ENCODE measurements around the gene CNBD2.
"Not testable (repeated sequence)": the region's sequence is repeated elsewhere in the genome, so short reads cannot be mapped to it uniquely, and the experiment has no call there.

CNBD2 gene

DNA sequence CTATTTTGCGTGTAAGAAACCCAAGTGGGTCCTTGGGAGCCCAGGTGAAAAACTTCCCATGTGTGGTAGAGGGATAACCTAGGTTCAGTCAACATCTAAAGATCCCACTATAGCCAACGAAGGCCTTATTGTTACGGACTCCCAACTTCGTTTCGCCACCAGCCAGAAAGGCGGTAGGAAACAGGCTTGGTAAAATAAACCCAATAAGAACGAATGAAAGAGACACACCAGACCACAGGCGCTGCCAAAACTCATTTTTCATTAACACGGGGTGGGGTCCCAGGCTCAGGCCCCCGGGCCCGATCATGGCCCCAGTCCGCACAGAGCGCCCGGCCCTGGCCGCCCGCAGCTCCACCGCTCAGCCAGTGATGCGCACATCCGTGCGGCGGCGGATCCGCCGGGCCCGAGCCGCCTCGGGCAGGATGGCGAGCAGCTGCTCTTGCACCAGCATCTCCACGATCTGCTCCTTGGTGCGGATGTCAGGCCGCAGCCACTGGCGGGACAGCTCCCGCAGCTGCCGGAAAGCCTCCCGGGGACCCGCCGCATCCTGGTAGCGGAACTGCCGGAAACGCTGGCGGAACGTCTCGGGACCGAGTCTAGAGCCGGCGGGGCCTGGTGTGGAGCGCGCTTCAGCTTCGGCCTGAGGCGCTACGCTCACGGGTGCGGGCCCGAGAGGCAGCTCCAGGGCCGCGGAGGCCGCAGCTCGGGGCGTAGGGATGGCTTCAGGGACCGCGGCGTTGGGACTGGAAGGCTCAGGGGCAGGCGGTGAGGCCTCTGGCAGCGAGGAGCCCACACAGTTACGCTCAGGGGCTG lies 14.8 kb upstream of the CNBD2 start:
- no peak for DNase-seq (ENCODE audit: low read depth, low spot score)
- TF ChIP-seq, protein P1, sequence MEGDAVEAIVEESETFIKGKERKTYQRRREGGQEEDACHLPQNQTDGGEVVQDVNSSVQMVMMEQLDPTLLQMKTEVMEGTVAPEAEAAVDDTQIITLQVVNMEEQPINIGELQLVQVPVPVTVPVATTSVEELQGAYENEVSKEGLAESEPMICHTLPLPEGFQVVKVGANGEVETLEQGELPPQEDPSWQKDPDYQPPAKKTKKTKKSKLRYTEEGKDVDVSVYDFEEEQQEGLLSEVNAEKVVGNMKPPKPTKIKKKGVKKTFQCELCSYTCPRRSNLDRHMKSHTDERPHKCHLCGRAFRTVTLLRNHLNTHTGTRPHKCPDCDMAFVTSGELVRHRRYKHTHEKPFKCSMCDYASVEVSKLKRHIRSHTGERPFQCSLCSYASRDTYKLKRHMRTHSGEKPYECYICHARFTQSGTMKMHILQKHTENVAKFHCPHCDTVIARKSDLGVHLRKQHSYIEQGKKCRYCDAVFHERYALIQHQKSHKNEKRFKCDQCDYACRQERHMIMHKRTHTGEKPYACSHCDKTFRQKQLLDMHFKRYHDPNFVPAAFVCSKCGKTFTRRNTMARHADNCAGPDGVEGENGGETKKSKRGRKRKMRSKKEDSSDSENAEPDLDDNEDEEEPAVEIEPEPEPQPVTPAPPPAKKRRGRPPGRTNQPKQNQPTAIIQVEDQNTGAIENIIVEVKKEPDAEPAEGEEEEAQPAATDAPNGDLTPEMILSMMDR (IDR thresholded peaks at IDR 0.05; ENCODE audit: insufficient read depth, low read length, missing control alignments) = no peak
- POLR2A ChIA-PET = interaction anchor here (0.8 to 2.6 kb wide), 11 partner anchors 8 to 436 kb away, joined by 3 to 22 read pairs (median 4); partner anchors contain the start of genes CNBD2, PHF20 and RBM39
- H3K4me3 ChIP-seq (ENCODE audit: low read depth, low read length) = peak overlapping the region; percentile 95
- CTCF ChIA-PET = interaction anchor here (0.7 to 6.8 kb wide), 54 partner anchors 11 to 490 kb away, joined by 3 to 148 read pairs (median 5); partner anchors contain the start of genes CNBD2 and RBM39

DNA sequence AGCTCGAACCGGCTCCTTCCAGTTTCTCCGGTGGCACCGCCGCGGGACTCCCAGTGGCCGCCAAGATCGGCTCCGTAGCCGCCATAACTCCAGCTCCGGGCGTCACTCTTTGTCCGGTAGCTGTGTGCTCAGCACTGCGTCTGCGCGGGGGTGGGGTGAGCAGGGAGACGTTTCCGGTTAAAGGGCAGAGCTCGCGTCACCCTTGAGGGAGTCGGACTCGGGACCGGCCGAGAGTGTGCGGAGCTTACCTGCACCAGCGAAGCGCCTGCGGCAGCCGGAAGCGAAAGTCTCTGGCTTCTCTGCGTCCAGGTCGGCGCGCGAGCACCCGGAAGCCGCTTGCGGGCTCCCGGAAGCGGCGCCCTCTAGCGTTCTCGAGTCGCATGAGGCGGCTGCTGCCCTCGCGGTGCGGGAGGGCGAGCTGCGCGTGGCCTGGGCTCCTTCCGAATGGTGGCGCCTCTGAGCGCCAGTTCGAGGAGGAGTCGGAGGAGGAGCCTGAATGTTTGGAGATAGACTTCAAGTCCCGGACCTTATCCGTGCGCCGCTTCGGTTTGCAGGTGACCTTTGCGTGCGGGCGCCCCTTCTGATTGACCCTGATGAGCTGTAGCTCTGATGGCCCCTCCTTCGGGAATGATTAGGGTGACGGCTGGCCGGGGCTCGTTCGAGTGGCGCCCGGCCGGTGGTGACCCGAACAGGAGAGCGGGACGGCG lies 14.0 kb upstream of the CNBD2 start, which contains the start of gene SCAND1:
TSS of gene SCAND1 (minus strand) at position 303 of the 707 bp plus-strand sequence. CDS start at position 85, 218 bp downstream.
- ChIA-PET POLR2A (interaction anchor here (0.8 to 2.6 kb wide), 12 partner anchors 8 to 436 kb away, joined by 3 to 22 read pairs (median 4); partner anchors contain the start of genes CNBD2, PHF20 and RBM39), CTCF (interaction anchor here (0.6 to 6.8 kb wide), 67 partner anchors 12 to 491 kb away, joined by 3 to 148 read pairs (median 4); partner anchors contain the start of genes CNBD2, PHF20 and RBM39)
- H3K4me3 ChIP-seq (ENCODE audit: low read depth, low read length) = peak within 1 kb of the TSS; percentile 95
- peak; percentile 80 for DNase-seq (ENCODE audit: low read depth, low spot score)
- TF ChIP-seq, protein P1 (IDR thresholded peaks at IDR 0.05; ENCODE audit: insufficient read depth, low read length, missing control alignments) = peak; percentile 100

DNA sequence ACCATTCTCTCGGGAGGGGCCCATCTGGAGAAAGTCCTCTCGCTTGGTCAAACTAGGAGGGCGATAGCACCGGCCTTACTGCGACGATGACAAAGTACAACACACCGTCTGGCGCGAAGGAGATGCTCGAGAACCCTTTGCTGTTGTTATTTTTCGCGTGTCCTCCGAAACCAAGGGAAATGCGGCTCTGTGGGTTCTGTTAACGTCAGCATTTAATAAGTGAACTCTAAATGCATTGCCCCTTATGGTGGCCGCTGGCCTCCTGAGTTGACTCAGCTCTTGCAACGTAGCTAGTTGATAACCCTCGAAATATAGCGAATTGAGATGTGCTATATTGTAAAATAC lies 13.5 kb upstream of the CNBD2 start:
- POLR2A ChIA-PET = interaction anchor here (0.8 to 2.6 kb wide), 7 partner anchors 12 to 212 kb away, joined by 3 to 22 read pairs (median 5); partner anchors contain the start of genes PHF20 and RBM39
- TF ChIP-seq, protein P1 (IDR thresholded peaks at IDR 0.05; ENCODE audit: insufficient read depth, low read length, missing control alignments) = no peak

DNA sequence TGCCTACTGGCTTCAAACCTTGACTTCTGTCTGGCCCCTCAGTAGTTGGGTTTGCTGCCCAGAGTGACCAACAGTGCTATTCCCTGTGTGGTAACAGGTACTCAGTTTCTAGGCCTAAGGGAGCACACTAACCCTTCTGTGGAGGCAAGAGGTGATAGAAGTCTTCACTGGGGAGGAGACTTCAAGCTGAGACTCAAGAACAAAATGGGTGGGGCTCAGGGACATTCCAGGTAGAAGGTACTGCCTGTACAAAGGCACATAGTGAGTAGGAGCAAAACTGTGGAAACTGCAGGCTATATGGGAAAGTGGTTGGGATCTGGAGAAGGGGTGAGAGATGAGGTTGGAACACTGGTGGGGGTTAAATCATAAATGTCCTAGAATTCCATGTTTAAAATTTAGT lies 11.8 kb upstream of the CNBD2 start:
- POLR2A ChIA-PET = no interaction called here
- H3K4me3 ChIP-seq (ENCODE audit: low read depth, low read length) = no peak overlapping the region
- CTCF ChIA-PET = interaction anchor here (5.7 to 6.8 kb wide), 3 partner anchors 14 to 181 kb away, joined by 54 to 148 read pairs (median 79); partner anchors contain the start of gene CNBD2
- no peak for DNase-seq (ENCODE audit: low read depth, low spot score)
- TF ChIP-seq, protein P1 (IDR thresholded peaks at IDR 0.05; ENCODE audit: insufficient read depth, low read length, missing control alignments) = no peak

More for the DNA sequence above, 13.5 kb upstream of the CNBD2 start:
- peak overlapping the region; percentile 95 for H3K4me3 ChIP-seq (ENCODE audit: low read depth, low read length)
- DNase-seq (ENCODE audit: low read depth, low spot score) = no peak
- CTCF ChIA-PET = interaction anchor here (0.6 to 6.8 kb wide), 61 partner anchors 13 to 491 kb away, joined by 3 to 148 read pairs (median 5); partner anchors contain the start of genes CNBD2, PHF20 and RBM39

DNA sequence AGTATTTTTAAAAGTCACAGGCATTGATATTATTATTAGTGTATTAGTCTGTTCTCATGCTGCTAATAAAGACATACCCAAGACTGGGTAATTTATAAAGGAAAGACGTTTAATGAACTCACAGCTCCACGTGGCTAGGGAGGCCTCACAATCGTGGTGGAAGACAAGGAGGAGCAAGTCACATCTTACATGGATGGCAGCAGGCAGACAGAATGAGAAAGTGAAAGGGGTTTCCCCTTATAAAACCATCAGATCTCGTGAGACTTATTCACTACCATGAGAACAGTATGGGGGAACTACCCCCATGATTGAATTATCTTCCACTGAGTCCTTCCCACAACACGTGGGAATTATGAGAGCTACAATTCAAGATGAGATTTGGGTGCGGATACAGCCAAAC lies 9.1 kb upstream of the CNBD2 start:
- POLR2A ChIA-PET = not testable (repeated sequence)

DNA sequence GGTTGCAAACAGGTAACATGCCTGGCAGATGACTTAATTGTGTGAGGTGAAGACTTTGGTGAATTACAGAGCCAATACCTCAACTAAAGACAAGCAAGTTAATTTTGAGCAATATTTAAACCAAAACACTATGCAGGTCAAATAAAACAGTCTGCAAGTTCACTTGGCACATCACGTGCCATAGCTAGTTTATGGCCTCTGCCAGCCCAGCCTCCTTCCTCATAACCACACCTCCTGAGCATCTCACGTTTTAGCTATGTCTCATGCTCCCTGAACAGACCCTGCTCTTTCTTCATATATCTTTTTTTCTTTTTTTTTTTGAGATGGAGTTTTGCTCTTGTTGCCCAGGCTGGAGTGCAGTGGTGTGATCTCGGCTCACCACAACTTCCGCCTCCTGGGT lies 4.5 kb upstream of the CNBD2 start:
- ChIA-PET CTCF (interaction anchor here (1.0 to 17.8 kb wide), 5 partner anchors 9 to 175 kb away, joined by 3 to 148 read pairs (median 5); partner anchors contain the start of gene SCAND1), POLR2A (no interaction called here)
- no peak for DNase-seq (ENCODE audit: low read depth, low spot score)
- TF ChIP-seq, protein P1 (IDR thresholded peaks at IDR 0.05; ENCODE audit: insufficient read depth, low read length, missing control alignments) = no peak
- H3K4me3 ChIP-seq (ENCODE audit: low read depth, low read length) = no peak overlapping the region

More for the DNA sequence above, 9.1 kb upstream of the CNBD2 start:
- CTCF ChIA-PET = interaction anchor here (0.6 to 1.0 kb wide), 4 partner anchors 10 to 179 kb away, joined by 3 to 5 read pairs (median 3); no protein-coding TSS in a partner anchor
- not testable (repeated sequence) for DNase-seq (ENCODE audit: low read depth, low spot score); H3K4me3 ChIP-seq (ENCODE audit: low read depth, low read length)

All from AG04449 (cell line).